Measurements from ENCODE around the gene MVK.

Gene MVK

DNA sequence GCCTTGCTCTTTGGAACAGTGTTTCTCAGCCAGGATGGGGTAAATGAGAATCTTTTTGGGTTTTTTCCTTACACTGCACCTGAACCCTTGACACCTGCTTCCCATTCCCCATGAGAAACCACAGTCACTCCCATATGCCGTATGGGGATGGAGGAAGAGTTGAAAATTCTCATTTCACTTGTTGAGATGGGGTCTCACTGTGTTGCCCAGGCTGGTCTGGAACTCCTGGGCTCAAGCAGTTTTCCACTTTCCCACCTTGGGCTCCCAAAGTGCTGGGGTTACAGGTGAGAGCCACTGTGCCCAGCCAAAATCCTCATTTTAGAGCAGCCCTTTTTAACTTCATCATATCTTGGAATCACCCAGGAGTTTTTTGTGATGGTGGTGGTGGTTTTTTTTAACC, 3.7 kb downstream of the MVK start:
- no peak for DNase-seq (ENCODE audit: extremely low spot score)
- ChIA-PET CTCF (no interaction called here), POLR2A (no interaction called here)
- TF ChIP-seq, protein P1, sequence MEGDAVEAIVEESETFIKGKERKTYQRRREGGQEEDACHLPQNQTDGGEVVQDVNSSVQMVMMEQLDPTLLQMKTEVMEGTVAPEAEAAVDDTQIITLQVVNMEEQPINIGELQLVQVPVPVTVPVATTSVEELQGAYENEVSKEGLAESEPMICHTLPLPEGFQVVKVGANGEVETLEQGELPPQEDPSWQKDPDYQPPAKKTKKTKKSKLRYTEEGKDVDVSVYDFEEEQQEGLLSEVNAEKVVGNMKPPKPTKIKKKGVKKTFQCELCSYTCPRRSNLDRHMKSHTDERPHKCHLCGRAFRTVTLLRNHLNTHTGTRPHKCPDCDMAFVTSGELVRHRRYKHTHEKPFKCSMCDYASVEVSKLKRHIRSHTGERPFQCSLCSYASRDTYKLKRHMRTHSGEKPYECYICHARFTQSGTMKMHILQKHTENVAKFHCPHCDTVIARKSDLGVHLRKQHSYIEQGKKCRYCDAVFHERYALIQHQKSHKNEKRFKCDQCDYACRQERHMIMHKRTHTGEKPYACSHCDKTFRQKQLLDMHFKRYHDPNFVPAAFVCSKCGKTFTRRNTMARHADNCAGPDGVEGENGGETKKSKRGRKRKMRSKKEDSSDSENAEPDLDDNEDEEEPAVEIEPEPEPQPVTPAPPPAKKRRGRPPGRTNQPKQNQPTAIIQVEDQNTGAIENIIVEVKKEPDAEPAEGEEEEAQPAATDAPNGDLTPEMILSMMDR (IDR thresholded peaks at IDR 0.05; ENCODE audit: control extremely low read depth, extremely low read depth, low read depth, missing control alignments), result no peak

DNA sequence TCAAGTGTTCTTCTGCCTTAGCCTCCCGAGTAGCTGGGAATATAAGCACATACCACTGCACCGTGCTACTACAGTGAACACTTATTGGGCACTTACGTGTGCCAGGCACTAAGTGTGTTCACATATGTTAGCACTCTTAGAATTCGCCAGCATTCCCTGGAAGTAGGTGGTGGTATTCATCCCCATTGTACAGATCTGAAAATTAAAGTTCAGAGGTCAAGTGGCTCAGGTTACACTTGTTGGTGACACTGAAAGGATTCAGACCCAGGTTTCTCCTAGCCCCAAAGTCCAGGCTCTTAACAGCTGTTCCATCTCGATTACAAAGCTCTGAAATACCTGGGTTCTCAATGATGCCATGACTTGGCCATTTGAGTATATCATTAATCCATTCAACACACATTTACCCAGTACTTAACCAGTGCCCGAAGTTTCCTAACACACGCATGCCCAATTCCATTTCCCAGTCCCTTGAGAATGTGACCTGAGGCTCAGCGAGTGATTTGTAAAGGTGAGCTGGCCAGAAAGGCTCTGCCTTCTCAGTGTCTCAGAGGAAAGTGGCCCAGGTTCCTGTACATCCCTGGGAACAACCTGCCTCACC, 4.8 kb downstream of the MVK start:
- no peak for DNase-seq (ENCODE audit: extremely low spot score)
- ChIA-PET CTCF (no interaction called here), POLR2A (no interaction called here)
- TF ChIP-seq, protein P1 (IDR thresholded peaks at IDR 0.05; ENCODE audit: control extremely low read depth, extremely low read depth, low read depth, missing control alignments), result no peak

DNA sequence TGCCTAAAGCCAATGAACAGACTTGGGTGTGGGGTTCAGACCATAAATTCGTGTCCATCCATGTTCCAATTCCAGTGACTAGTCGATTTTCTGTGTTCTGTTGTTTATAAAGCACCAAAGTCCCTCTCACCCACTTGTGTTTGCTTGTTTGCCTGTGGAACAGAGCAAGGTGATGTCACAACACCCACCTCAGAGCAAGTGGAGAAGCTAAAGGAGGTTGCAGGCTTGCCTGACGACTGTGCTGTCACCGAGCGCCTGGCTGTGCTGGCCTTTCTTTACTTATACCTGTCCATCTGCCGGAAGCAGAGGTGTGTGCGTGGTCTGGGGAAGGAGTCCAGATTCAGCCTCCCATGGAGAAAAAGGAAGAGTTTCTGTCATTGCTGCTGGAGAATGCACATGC, 6.0 kb downstream of the MVK start:
- TF ChIP-seq, protein P1 (IDR thresholded peaks at IDR 0.05; ENCODE audit: control extremely low read depth, extremely low read depth, low read depth, missing control alignments), result no peak
- POLR2A ChIA-PET, result no interaction called here
- DNase-seq (ENCODE audit: extremely low spot score), result no peak
- CTCF ChIA-PET, result no interaction called here

DNA sequence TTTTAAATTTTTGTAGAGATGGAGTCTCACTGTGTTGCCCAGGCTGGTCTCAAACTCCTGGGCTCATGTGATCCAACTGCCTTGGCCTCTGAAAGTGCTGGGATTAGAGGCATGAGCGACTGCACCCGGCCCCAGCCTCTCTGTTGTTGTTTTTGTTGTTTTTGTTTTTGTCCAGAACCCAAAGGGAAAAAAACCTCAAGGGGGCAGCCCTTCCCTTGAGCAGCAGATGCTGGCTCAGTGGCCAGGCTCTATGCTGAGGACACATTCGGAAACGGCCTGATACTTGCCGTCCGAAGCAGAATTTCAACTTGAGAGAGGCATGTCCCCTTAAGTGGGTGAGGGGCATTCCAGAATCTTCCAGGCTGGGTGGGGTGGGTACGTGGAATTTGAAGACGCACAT, 6.7 kb downstream of the MVK start:
- CTCF ChIA-PET, result interaction anchor here (2.1 kb wide), 1 partner anchor 11 kb away, joined by 5 read pairs; no protein-coding TSS in a partner anchor
- no peak for DNase-seq (ENCODE audit: extremely low spot score)
- TF ChIP-seq, protein P1 (IDR thresholded peaks at IDR 0.05; ENCODE audit: control extremely low read depth, extremely low read depth, low read depth, missing control alignments), result no peak
- POLR2A ChIA-PET, result no interaction called here

DNA sequence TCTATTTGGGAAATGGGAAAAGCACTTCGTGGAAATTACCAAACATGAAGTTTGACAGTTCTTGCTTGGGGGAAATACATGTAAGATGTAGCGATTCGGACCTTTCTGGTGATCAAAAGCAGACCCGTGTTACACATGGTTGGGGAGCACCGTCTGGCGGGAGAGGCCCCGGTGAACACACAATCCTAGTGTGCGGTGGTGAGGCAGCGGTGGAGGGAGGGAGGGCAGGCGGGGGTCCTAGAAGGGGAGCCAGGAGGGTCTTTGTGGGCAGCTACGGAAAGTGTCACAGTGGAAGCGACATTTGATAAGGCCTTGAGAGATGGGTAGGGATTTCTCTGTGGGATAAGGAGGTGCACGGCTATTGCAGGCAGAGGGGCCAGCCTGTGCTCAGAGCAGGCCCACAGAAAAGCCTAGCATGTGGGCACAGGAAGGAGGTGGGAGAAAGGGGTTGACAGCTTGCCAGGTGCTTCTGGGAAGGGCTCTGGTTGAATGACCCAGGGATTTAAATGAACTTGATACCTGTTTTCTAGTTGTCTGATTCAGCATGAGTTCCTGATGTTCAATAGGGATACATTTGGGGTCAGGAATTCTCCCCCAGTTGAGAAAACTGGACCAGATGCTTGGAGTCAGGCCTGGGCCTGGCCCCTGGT, 7.2 kb downstream of the MVK start:
- ChIA-PET POLR2A (no interaction called here), CTCF (interaction anchor here (1.1 to 6.4 kb wide), 3 partner anchors 11 to 16 kb away, joined by 3 to 56 read pairs (median 5); no protein-coding TSS in a partner anchor)
- TF ChIP-seq, protein P1 (IDR thresholded peaks at IDR 0.05; ENCODE audit: control extremely low read depth, extremely low read depth, low read depth, missing control alignments), result no peak
- DNase-seq (ENCODE audit: extremely low spot score), result no peak

DNA sequence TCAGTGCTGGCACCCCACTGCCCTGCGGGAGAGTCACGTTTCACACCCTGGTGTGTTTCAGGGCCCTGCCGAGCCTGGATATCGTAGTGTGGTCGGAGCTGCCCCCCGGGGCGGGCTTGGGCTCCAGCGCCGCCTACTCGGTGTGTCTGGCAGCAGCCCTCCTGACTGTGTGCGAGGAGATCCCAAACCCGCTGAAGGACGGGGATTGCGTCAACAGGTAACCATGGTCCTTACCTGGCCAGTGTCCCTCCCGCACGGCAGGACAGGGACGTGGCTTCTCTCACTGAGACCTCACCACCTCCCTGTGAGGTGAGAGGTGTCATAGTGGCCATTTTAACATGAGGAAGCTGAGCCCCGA, 7.7 kb downstream of the MVK start:
- TF ChIP-seq, protein P1 (IDR thresholded peaks at IDR 0.05; ENCODE audit: control extremely low read depth, extremely low read depth, low read depth, missing control alignments), result no peak
- ChIA-PET CTCF (interaction anchor here (1.1 to 6.4 kb wide), 3 partner anchors 10 to 16 kb away, joined by 3 to 56 read pairs (median 5); no protein-coding TSS in a partner anchor), POLR2A (no interaction called here)

More for the DNA sequence above, 7.7 kb downstream of the MVK start:
- no peak for DNase-seq (ENCODE audit: extremely low spot score)

Data from GM10248 (cell line).